H9 (cell line): ENCODE measurements around the gene SFXN5. TPM values are rescaled to one million over a fixed set of nuclear protein-coding genes. Genes with fewer than 3 reads are reported as not detected.

Experiments
- DNase-seq: peaks from one replicate; pipeline ENCODE4 v3.0.0-alpha.2; 2017
- H2AFZ ChIP-seq: one replicate; pipeline ENCODE4 v1.6.1; 2013; ENCODE audit warnings: mild to moderate bottlenecking, low read length, control low read depth, moderate library complexity
- H2AK5ac ChIP-seq: 2 replicates; pipeline ENCODE4 v1.6.1; 2013; ENCODE audit warnings: low read length, control low read depth, mixed read lengths; ENCODE audit not compliant: insufficient read length
- H2BK120ac ChIP-seq: one replicate; pipeline ENCODE4 v1.6.1; 2013; ENCODE audit warnings: low read depth, mild to moderate bottlenecking, low read length, control low read depth, inconsistent platforms; ENCODE audit not compliant: poor library complexity, severe bottlenecking
- H2BK12ac ChIP-seq: 2 replicates; pipeline ENCODE4 v1.6.1; 2013; ENCODE audit warnings: low read length, control low read depth, mixed read lengths, low read depth; ENCODE audit not compliant: insufficient read length
- H2BK15ac ChIP-seq: 2 replicates; pipeline ENCODE4 v1.6.1; 2013; ENCODE audit warnings: low read depth, low read length, control low read depth
- H2BK20ac ChIP-seq: one replicate; pipeline ENCODE4 v1.6.1; 2013; ENCODE audit warnings: low read depth, mild to moderate bottlenecking, low read length, control low read depth, inconsistent platforms; ENCODE audit not compliant: poor library complexity, severe bottlenecking
- H2BK5ac ChIP-seq: 2 replicates; pipeline ENCODE4 v1.6.1; 2013; ENCODE audit warnings: low read length, control low read depth, mixed read lengths; ENCODE audit not compliant: insufficient read length
- H3K14ac ChIP-seq: 2 replicates; pipeline ENCODE4 v1.6.1; 2013; ENCODE audit warnings: low read length, control low read depth; ENCODE audit not compliant: insufficient read depth
- H3K18ac ChIP-seq: 2 replicates; pipeline ENCODE4 v1.6.1; 2013; ENCODE audit warnings: low read depth, mild to moderate bottlenecking, mixed read lengths, low read length, control low read depth; ENCODE audit not compliant: insufficient read length
- H3K23ac ChIP-seq: 2 replicates; pipeline ENCODE4 v1.6.1; 2013; ENCODE audit warnings: low read length, control low read depth, mixed read lengths, low read depth; ENCODE audit not compliant: insufficient read length
- H3K23me2 ChIP-seq: 2 replicates; pipeline ENCODE4 v1.6.1; 2013; ENCODE audit warnings: low read depth, mild to moderate bottlenecking, mixed read lengths, low read length, control low read depth; ENCODE audit not compliant: insufficient read length, poor library complexity, severe bottlenecking
- H3K27ac ChIP-seq: 2 replicates; pipeline ENCODE4 v1.5.1; 2013; ENCODE audit warnings: low read length, control low read depth, mixed read lengths, low read depth; ENCODE audit not compliant: insufficient read length
- H3K27me3 ChIP-seq: 2 replicates; pipeline ENCODE4 v1.6.1; 2013; ENCODE audit warnings: low read length, control low read depth, inconsistent platforms; ENCODE audit not compliant: insufficient read depth
- H3K4ac ChIP-seq: 2 replicates; pipeline ENCODE4 v1.6.1; 2013; ENCODE audit warnings: low read depth, mild to moderate bottlenecking, control low read depth, inconsistent platforms, low read length, moderate library complexity
- H3K4me1 ChIP-seq: 2 replicates; pipeline ENCODE4 v1.6.1; 2013; ENCODE audit warnings: low read length, control low read depth, inconsistent platforms; ENCODE audit not compliant: insufficient read depth
- H3K4me2 ChIP-seq: 2 replicates; pipeline ENCODE4 v1.6.1; 2013; ENCODE audit warnings: low read length, control low read depth, mixed read lengths; ENCODE audit not compliant: insufficient read length, insufficient read depth
- H3K56ac ChIP-seq: 2 replicates; pipeline ENCODE4 v1.6.1; 2013; ENCODE audit warnings: low read depth, mild to moderate bottlenecking, mixed read lengths, low read length, control low read depth; ENCODE audit not compliant: insufficient read length
- H3K79me1 ChIP-seq: 2 replicates; pipeline ENCODE4 v1.6.1; 2013; ENCODE audit warnings: low read depth, mild to moderate bottlenecking, moderate library complexity, low read length, control low read depth, inconsistent platforms; ENCODE audit not compliant: insufficient read depth, poor library complexity, severe bottlenecking
- H3K79me2 ChIP-seq: 2 replicates; pipeline ENCODE4 v1.6.1; 2013; ENCODE audit warnings: low read length, control low read depth, inconsistent platforms; ENCODE audit not compliant: insufficient read depth
- H3K9ac ChIP-seq: 2 replicates; pipeline ENCODE4 v1.6.1; 2013; ENCODE audit warnings: low read length, control low read depth, mixed read lengths; ENCODE audit not compliant: insufficient read length; ENCODE audit errors: extremely low read depth
- H3K9me3 ChIP-seq: one replicate; pipeline ENCODE4 v1.6.1; 2013; ENCODE audit warnings: low read depth, low read length, inconsistent platforms; ENCODE audit not compliant: control insufficient read depth
- H3T11ph ChIP-seq: one replicate; pipeline ENCODE4 v1.6.1; 2013; ENCODE audit warnings: mild to moderate bottlenecking, low read length, control low read depth, inconsistent platforms
- H4K20me1 ChIP-seq: one replicate; pipeline ENCODE4 v1.6.1; 2013; ENCODE audit not compliant: control insufficient read depth, insufficient read length, insufficient read depth
- H4K5ac ChIP-seq: 2 replicates; pipeline ENCODE4 v1.6.1; 2013; ENCODE audit warnings: low read depth, mild to moderate bottlenecking, mixed read lengths, low read length, control low read depth; ENCODE audit not compliant: insufficient read length
- H4K8ac ChIP-seq: replicated peaks from 2 replicates; pipeline ENCODE4 v1.6.1; 2013; ENCODE audit warnings: low read length, control low read depth, mixed read lengths, low read depth; ENCODE audit not compliant: insufficient read length
- H4K91ac ChIP-seq: 2 replicates; pipeline ENCODE4 v1.6.1; 2013; ENCODE audit warnings: low read depth, mild to moderate bottlenecking, moderate library complexity, mixed read lengths, low read length, control low read depth; ENCODE audit not compliant: insufficient read length
- H3K27ac Mint-ChIP-seq, 3 experiments: 2 replicates in 2 of 3; 3 replicates in 1 of 3; pipeline ENCODE4 v1.8.0; 2020 to 2021; ENCODE audit warnings: mixed read lengths in 3 of 3, mild to moderate bottlenecking in 1 of 3, moderate library complexity in 1 of 3
- H3K27me3 Mint-ChIP-seq: 2 replicates; pipeline ENCODE4 v1.8.0; 2021; ENCODE audit warnings: low read depth, mild to moderate bottlenecking, moderate library complexity, mixed read lengths
- H3K36me3 Mint-ChIP-seq, 3 experiments: 2 replicates in 2 of 3; 3 replicates in 1 of 3; pipeline ENCODE4 v1.8.0; 2020 to 2021; ENCODE audit warnings: low read depth in 3 of 3, mixed read lengths in 3 of 3; ENCODE audit not compliant: insufficient read depth in 1 of 3
- H3K4me1 Mint-ChIP-seq, 2 experiments: 2 replicates each; pipeline ENCODE4 v1.8.0; 2020; ENCODE audit warnings: mixed read lengths in 2 of 2
- H3K4me3 Mint-ChIP-seq, 2 experiments: 2 replicates in 1 of 2; 3 replicates in 1 of 2; pipeline ENCODE4 v1.8.0; 2020 to 2021; ENCODE audit warnings: mild to moderate bottlenecking in 2 of 2, mixed read lengths in 2 of 2, moderate library complexity in 1 of 2
- H3K9me3 Mint-ChIP-seq, 2 experiments: 2 replicates in 1 of 2; 3 replicates in 1 of 2; pipeline ENCODE4 v1.8.0; 2020; ENCODE audit warnings: mild to moderate bottlenecking in 2 of 2, mixed read lengths in 2 of 2, moderate library complexity in 1 of 2
- WGBS: extraction: QIAGEN DNeasy Blood & Tissue Kit; methylation state at CpG from one replicate; pipeline ENCODE4 v1.1.7; 2013; ENCODE audit warnings: missing lambda C conversion rate, low lambda C conversion rate, mixed read lengths; ENCODE audit not compliant: insufficient read length; ENCODE audit errors: extremely low coverage; 5-methylcytosine and 5-hydroxymethylcytosine counted together
- total RNA-seq: library from RNA; stranded (reverse); gene quantifications from 2 replicates; pipeline ENCODE4 v1.2.1, GENCODE V29; 2021
- TF ChIP-seq, protein P1 (sequence below): fragments of 200-600 bp; sonication (generic); conservative IDR thresholded peaks from 3 replicates; pipeline ENCODE4 v1.8.0; 2021; ENCODE audit warnings: antibody characterized with exemption, mild to moderate bottlenecking

Gene SFXN5
- total RNA-seq, 1 experiment from 2014 or later, result 30.9 TPM

GRCh38 chr2:72969706-72970105 lies 101.8 kb downstream of the SFXN5 start:
- no peaks in the 10 kb centered on the region for H3K9me3 ChIP-seq
- no peak overlapping the region for H3K4me2 ChIP-seq
- H3K14ac ChIP-seq, result no peak overlapping the region; the same call in 1 of the 2 replicates
- no peak overlapping the region for H2BK12ac ChIP-seq
- Mint-ChIP-seq H3K27me3 (peaks cover 4% of the 10 kb centered on the region; the same call in 1 of the 2 replicates), H3K9me3 (no peaks in the 10 kb centered on the region), H3K27ac (no peak overlapping the region), H3K4me3 (no peak overlapping the region), H3K4me1 (peaks cover 23 to 33% of the 10 kb centered on the region in 2 experiments), H3K36me3 (peaks cover 0 to 8% (median 0%) of the 10 kb centered on the region in 3 experiments; a peak in 2 of 7 replicates)
- H3K9ac ChIP-seq, result no peak overlapping the region
- H3K56ac ChIP-seq, result no peak overlapping the region
- no peak overlapping the region for H3K27ac ChIP-seq
- H3K23me2 ChIP-seq, result no peaks in the 10 kb centered on the region
- no peak overlapping the region for H4K91ac ChIP-seq
- H2BK20ac ChIP-seq, result no peak overlapping the region
- no peaks in the 10 kb centered on the region; the same call in 1 of the 2 replicates for H3K27me3 ChIP-seq
- no peak overlapping the region for H2BK5ac ChIP-seq
- no peak overlapping the region for H2AK5ac ChIP-seq
- H3K4ac ChIP-seq, result no peak overlapping the region
- H3K79me2 ChIP-seq, result no peaks in the 10 kb centered on the region
- no peaks in the 10 kb centered on the region for H4K20me1 ChIP-seq
- TF ChIP-seq, protein P1, sequence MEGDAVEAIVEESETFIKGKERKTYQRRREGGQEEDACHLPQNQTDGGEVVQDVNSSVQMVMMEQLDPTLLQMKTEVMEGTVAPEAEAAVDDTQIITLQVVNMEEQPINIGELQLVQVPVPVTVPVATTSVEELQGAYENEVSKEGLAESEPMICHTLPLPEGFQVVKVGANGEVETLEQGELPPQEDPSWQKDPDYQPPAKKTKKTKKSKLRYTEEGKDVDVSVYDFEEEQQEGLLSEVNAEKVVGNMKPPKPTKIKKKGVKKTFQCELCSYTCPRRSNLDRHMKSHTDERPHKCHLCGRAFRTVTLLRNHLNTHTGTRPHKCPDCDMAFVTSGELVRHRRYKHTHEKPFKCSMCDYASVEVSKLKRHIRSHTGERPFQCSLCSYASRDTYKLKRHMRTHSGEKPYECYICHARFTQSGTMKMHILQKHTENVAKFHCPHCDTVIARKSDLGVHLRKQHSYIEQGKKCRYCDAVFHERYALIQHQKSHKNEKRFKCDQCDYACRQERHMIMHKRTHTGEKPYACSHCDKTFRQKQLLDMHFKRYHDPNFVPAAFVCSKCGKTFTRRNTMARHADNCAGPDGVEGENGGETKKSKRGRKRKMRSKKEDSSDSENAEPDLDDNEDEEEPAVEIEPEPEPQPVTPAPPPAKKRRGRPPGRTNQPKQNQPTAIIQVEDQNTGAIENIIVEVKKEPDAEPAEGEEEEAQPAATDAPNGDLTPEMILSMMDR, result no peak
- no peak overlapping the region for H4K5ac ChIP-seq
- no peak overlapping the region for H3T11ph ChIP-seq
- no peak overlapping the region for H4K8ac ChIP-seq
- no CpG with 5 or more reads among the region's 4 CpGs for WGBS
- H2BK15ac ChIP-seq, result no peak overlapping the region
- H3K4me1 ChIP-seq, result peaks cover 12% of the 10 kb centered on the region; the same call in 1 of the 2 replicates
- no peak overlapping the region for H2AFZ ChIP-seq
- H3K18ac ChIP-seq, result no peak overlapping the region
- H3K79me1 ChIP-seq, result no peaks in the 10 kb centered on the region
- DNase-seq, result no peak
- H2BK120ac ChIP-seq, result no peak overlapping the region
- no peak overlapping the region for H3K23ac ChIP-seq
